HepG2 (cell line): ENCODE measurements around the gene ISY1. TPM values are rescaled to one million over a fixed set of nuclear protein-coding genes. Genes with fewer than 3 reads are reported as not detected.
A peak's percentile ranks its signal among the peaks of the same experiment; 100 is the strongest.

ENCODE experiments used
- AGO2 ChIP-seq: fragments of 200-400 bp; formaldehyde crosslinking; optimal IDR thresholded peaks from 2 replicates; pipeline ENCODE3; 2017; ENCODE audit warnings: mild to moderate bottlenecking, low read depth, low read length, moderate library complexity
- ARNT ChIP-seq: fragments of 450-650 bp; IDR thresholded peaks from 2 replicates; pipeline ENCODE4 v1.6.1; 2017
- CBX2 ChIP-seq, 2 experiments: fragments of 200-600 bp in 1 of 2; sonication (generic); formaldehyde crosslinking in 1 of 2; IDR thresholded peaks; 2 replicates each; pipeline versions ENCODE4 v1.7.0 to v1.8.1; 2018 to 2022; ENCODE audit warnings: low read depth in 2 of 2, low read length in 1 of 2, mild to moderate bottlenecking in 1 of 2, missing genetic modification reagents in 1 of 2
- FOXO4 ChIP-seq: sonication (generic); formaldehyde crosslinking; conservative IDR thresholded peaks from 2 replicates; pipeline ENCODE4 v1.8.1; 2023; ENCODE audit warnings: missing genetic modification reagents
- GFI1 ChIP-seq: sonication (generic); formaldehyde crosslinking; IDR thresholded peaks from 2 replicates; pipeline ENCODE4 v1.5.0; 2020; ENCODE audit warnings: missing genetic modification reagents, mild to moderate bottlenecking, borderline replicate concordance
- MBNL3 ChIP-seq: fragments of 250-450 bp; sonication (Bioruptor Pico); conservative IDR thresholded peaks from 2 replicates; pipeline ENCODE4 v1.8.0; 2022; ENCODE audit warnings: mild to moderate bottlenecking, inconsistent platforms
- NPAS2 ChIP-seq: sonication (generic); formaldehyde crosslinking; IDR thresholded peaks from 2 replicates; pipeline ENCODE4 v1.8.0; 2022; ENCODE audit warnings: mild to moderate bottlenecking, missing genetic modification reagents, borderline replicate concordance
- PPARG ChIP-seq: conservative IDR thresholded peaks from 2 replicates; pipeline ENCODE4 v1.6.1; 2016; ENCODE audit warnings: missing biosample characterization, missing genetic modification reagents
- SP2 ChIP-seq: sonication (generic); formaldehyde crosslinking; IDR thresholded peaks from 2 replicates; pipeline ENCODE4 v1.5.1; 2020; ENCODE audit warnings: mild to moderate bottlenecking, missing genetic modification reagents
- SUZ12 ChIP-seq: fragments of 150-350 bp; IDR thresholded peaks from 2 replicates; pipeline ENCODE4 v1.6.1; 2014; ENCODE audit warnings: low read depth, low read length
- TFDP1 ChIP-seq: IDR thresholded peaks from 2 replicates; pipeline ENCODE4 v1.6.1; 2016; ENCODE audit warnings: missing compliant biosample characterization, missing genetic modification reagents, borderline replicate concordance
- WIZ ChIP-seq: sonication (generic); formaldehyde crosslinking; IDR thresholded peaks from 2 replicates; pipeline ENCODE4 v1.5.1; 2020; ENCODE audit warnings: mild to moderate bottlenecking, missing genetic modification reagents
- ZFP82 ChIP-seq: sonication (generic); formaldehyde crosslinking; IDR thresholded peaks from 2 replicates; pipeline ENCODE4 v1.5.1; 2020; ENCODE audit warnings: mild to moderate bottlenecking, missing genetic modification reagents, borderline replicate concordance
- ZNF383 ChIP-seq: sonication (generic); formaldehyde crosslinking; IDR thresholded peaks from 2 replicates; pipeline ENCODE4 v1.4.0; 2020; ENCODE audit warnings: missing genetic modification reagents, mild to moderate bottlenecking, borderline replicate concordance
- ZNF598 ChIP-seq: sonication (generic); formaldehyde crosslinking; IDR thresholded peaks from 2 replicates; pipeline ENCODE4 v1.5.1; 2020; ENCODE audit warnings: mild to moderate bottlenecking, missing genetic modification reagents, borderline replicate concordance
- ZNF607 ChIP-seq: sonication (generic); formaldehyde crosslinking; IDR thresholded peaks from 2 replicates; pipeline ENCODE4 v1.5.1; 2020; ENCODE audit warnings: missing genetic modification reagents, mild to moderate bottlenecking, borderline replicate concordance
- ZNF687 ChIP-seq: sonication (generic); formaldehyde crosslinking; IDR thresholded peaks from 2 replicates; pipeline ENCODE4 v1.5.1; 2020; ENCODE audit warnings: mild to moderate bottlenecking, missing genetic modification reagents, moderate library complexity
- ZNF710 ChIP-seq: sonication (generic); formaldehyde crosslinking; IDR thresholded peaks from 2 replicates; pipeline ENCODE4 v1.5.0; 2020; ENCODE audit warnings: mild to moderate bottlenecking, missing genetic modification reagents, borderline replicate concordance
- ZSCAN22 ChIP-seq: sonication (generic); formaldehyde crosslinking; IDR thresholded peaks from 2 replicates; pipeline ENCODE4 v1.4.0; 2020; ENCODE audit warnings: mild to moderate bottlenecking, missing genetic modification reagents
- polyA plus RNA-seq, 8 experiments: library from polyadenylated mRNA; depleted of rRNA in 3 of 8; stranded (reverse) in 7 of 8; unstranded in 1 of 8; fragments of >200 nt; fragmentation: Illumina TruSeq in 4 of 8; extraction: Trizol in 4 of 8; gene quantifications; 2 replicates each; pipeline versions ENCODE4 v1.2.1 to v1.2.3, GENCODE V29; 2011 to 2016; ENCODE audit warnings: low read depth in 4 of 8, missing spikeins in 1 of 8, mixed read lengths in 1 of 8; ENCODE audit not compliant: insufficient read depth in 1 of 8
- total RNA-seq, 5 experiments: library from RNA; depleted of rRNA; stranded (reverse); fragments of >200 nt; fragmentation: Illumina TruSeq; extraction: Trizol; gene quantifications; 2 replicates each; pipeline ENCODE4 v1.2.3, GENCODE V29; 2016; ENCODE audit warnings: low read depth in 1 of 5

The ISY1 gene
- total and polyA plus RNA-seq, 2 of the 13 experiments (the other 11 are each of a cell fraction or from before 2014, with no cell fraction given): 21.0 to 39.1 TPM

- TF ChIP-seq NPAS2: no peak
- TF ChIP-seq ZNF710 (CRISPR knock-in tag): peak; percentile 76; the same call in 1 of the 2 replicates
- TF ChIP-seq CBX2 (IDR thresholded peaks at IDR 0.05; ENCODE audit: low read depth, low read length): no peak
- TF ChIP-seq CBX2 (CRISPR knock-in tag; IDR thresholded peaks at IDR 0.05; ENCODE audit: low read depth): no peak
- no peak for TF ChIP-seq ZNF598 (CRISPR knock-in tag)
- no peak for TF ChIP-seq SP2 (CRISPR knock-in tag)
- peak; percentile 92 for TF ChIP-seq GFI1 (CRISPR knock-in tag)
- 0 out of 2 replicates have a peak, but pooled peaks have one; percentile 21 for TF ChIP-seq TFDP1 (CRISPR knock-in tag)
- peak; percentile 79 for TF ChIP-seq ZNF687 (CRISPR knock-in tag)
- TF ChIP-seq ZNF383: no peak
- no peak for TF ChIP-seq ZSCAN22 (CRISPR knock-in tag)
- peak; percentile 79 for TF ChIP-seq ZNF607 (CRISPR knock-in tag)
- no peak for TF ChIP-seq ARNT
- TF ChIP-seq SUZ12: no peak
- no peak for TF ChIP-seq FOXO4 (CRISPR knock-in tag)
- peak; percentile 85 for TF ChIP-seq PPARG (CRISPR knock-in tag)
- peak; percentile 79; the same call in 1 of the 2 replicates for TF ChIP-seq WIZ (CRISPR knock-in tag)
- no peak for TF ChIP-seq AGO2
- TF ChIP-seq MBNL3: no peak
- TF ChIP-seq ZFP82 (CRISPR knock-in tag): 0 out of 2 replicates have a peak, but pooled peaks have one; percentile 83
Measured at GRCh38 chr3:129119365-129120100, 41.3 kb downstream of the ISY1 start (continued).
